H9 (cell line): ENCODE results near the gene CD300E. TPM values are rescaled to one million over a fixed set of nuclear protein-coding genes. Genes with fewer than 3 reads are reported as not detected.

Source experiments
- DNase-seq: peaks from one replicate; pipeline ENCODE4 v3.0.0-alpha.2; 2017
- H2AFZ ChIP-seq: one replicate; pipeline ENCODE4 v1.6.1; 2013; ENCODE audit warnings: mild to moderate bottlenecking, low read length, control low read depth, moderate library complexity
- H2AK5ac ChIP-seq: 2 replicates; pipeline ENCODE4 v1.6.1; 2013; ENCODE audit warnings: low read length, control low read depth, mixed read lengths; ENCODE audit not compliant: insufficient read length
- H2BK120ac ChIP-seq: one replicate; pipeline ENCODE4 v1.6.1; 2013; ENCODE audit warnings: low read depth, mild to moderate bottlenecking, low read length, control low read depth, inconsistent platforms; ENCODE audit not compliant: poor library complexity, severe bottlenecking
- H2BK12ac ChIP-seq: 2 replicates; pipeline ENCODE4 v1.6.1; 2013; ENCODE audit warnings: low read length, control low read depth, mixed read lengths, low read depth; ENCODE audit not compliant: insufficient read length
- H2BK15ac ChIP-seq: 2 replicates; pipeline ENCODE4 v1.6.1; 2013; ENCODE audit warnings: low read depth, low read length, control low read depth
- H2BK20ac ChIP-seq: one replicate; pipeline ENCODE4 v1.6.1; 2013; ENCODE audit warnings: low read depth, mild to moderate bottlenecking, low read length, control low read depth, inconsistent platforms; ENCODE audit not compliant: poor library complexity, severe bottlenecking
- H2BK5ac ChIP-seq: 2 replicates; pipeline ENCODE4 v1.6.1; 2013; ENCODE audit warnings: low read length, control low read depth, mixed read lengths; ENCODE audit not compliant: insufficient read length
- H3K14ac ChIP-seq: 2 replicates; pipeline ENCODE4 v1.6.1; 2013; ENCODE audit warnings: low read length, control low read depth; ENCODE audit not compliant: insufficient read depth
- H3K18ac ChIP-seq: 2 replicates; pipeline ENCODE4 v1.6.1; 2013; ENCODE audit warnings: low read depth, mild to moderate bottlenecking, mixed read lengths, low read length, control low read depth; ENCODE audit not compliant: insufficient read length
- H3K23ac ChIP-seq: 2 replicates; pipeline ENCODE4 v1.6.1; 2013; ENCODE audit warnings: low read length, control low read depth, mixed read lengths, low read depth; ENCODE audit not compliant: insufficient read length
- H3K23me2 ChIP-seq: 2 replicates; pipeline ENCODE4 v1.6.1; 2013; ENCODE audit warnings: low read depth, mild to moderate bottlenecking, mixed read lengths, low read length, control low read depth; ENCODE audit not compliant: insufficient read length, poor library complexity, severe bottlenecking
- H3K27ac ChIP-seq: 2 replicates; pipeline ENCODE4 v1.5.1; 2013; ENCODE audit warnings: low read length, control low read depth, mixed read lengths, low read depth; ENCODE audit not compliant: insufficient read length
- H3K27me3 ChIP-seq: 2 replicates; pipeline ENCODE4 v1.6.1; 2013; ENCODE audit warnings: low read length, control low read depth, inconsistent platforms; ENCODE audit not compliant: insufficient read depth
- H3K4ac ChIP-seq: 2 replicates; pipeline ENCODE4 v1.6.1; 2013; ENCODE audit warnings: low read depth, mild to moderate bottlenecking, control low read depth, inconsistent platforms, low read length, moderate library complexity
- H3K4me1 ChIP-seq: 2 replicates; pipeline ENCODE4 v1.6.1; 2013; ENCODE audit warnings: low read length, control low read depth, inconsistent platforms; ENCODE audit not compliant: insufficient read depth
- H3K4me2 ChIP-seq: 2 replicates; pipeline ENCODE4 v1.6.1; 2013; ENCODE audit warnings: low read length, control low read depth, mixed read lengths; ENCODE audit not compliant: insufficient read length, insufficient read depth
- H3K56ac ChIP-seq: 2 replicates; pipeline ENCODE4 v1.6.1; 2013; ENCODE audit warnings: low read depth, mild to moderate bottlenecking, mixed read lengths, low read length, control low read depth; ENCODE audit not compliant: insufficient read length
- H3K79me1 ChIP-seq: 2 replicates; pipeline ENCODE4 v1.6.1; 2013; ENCODE audit warnings: low read depth, mild to moderate bottlenecking, moderate library complexity, low read length, control low read depth, inconsistent platforms; ENCODE audit not compliant: insufficient read depth, poor library complexity, severe bottlenecking
- H3K79me2 ChIP-seq: 2 replicates; pipeline ENCODE4 v1.6.1; 2013; ENCODE audit warnings: low read length, control low read depth, inconsistent platforms; ENCODE audit not compliant: insufficient read depth
- H3K9ac ChIP-seq: 2 replicates; pipeline ENCODE4 v1.6.1; 2013; ENCODE audit warnings: low read length, control low read depth, mixed read lengths; ENCODE audit not compliant: insufficient read length; ENCODE audit errors: extremely low read depth
- H3K9me3 ChIP-seq: one replicate; pipeline ENCODE4 v1.6.1; 2013; ENCODE audit warnings: low read depth, low read length, inconsistent platforms; ENCODE audit not compliant: control insufficient read depth
- H3T11ph ChIP-seq: one replicate; pipeline ENCODE4 v1.6.1; 2013; ENCODE audit warnings: mild to moderate bottlenecking, low read length, control low read depth, inconsistent platforms
- H4K20me1 ChIP-seq: one replicate; pipeline ENCODE4 v1.6.1; 2013; ENCODE audit not compliant: control insufficient read depth, insufficient read length, insufficient read depth
- H4K5ac ChIP-seq: 2 replicates; pipeline ENCODE4 v1.6.1; 2013; ENCODE audit warnings: low read depth, mild to moderate bottlenecking, mixed read lengths, low read length, control low read depth; ENCODE audit not compliant: insufficient read length
- H4K8ac ChIP-seq: replicated peaks from 2 replicates; pipeline ENCODE4 v1.6.1; 2013; ENCODE audit warnings: low read length, control low read depth, mixed read lengths, low read depth; ENCODE audit not compliant: insufficient read length
- H4K91ac ChIP-seq: 2 replicates; pipeline ENCODE4 v1.6.1; 2013; ENCODE audit warnings: low read depth, mild to moderate bottlenecking, moderate library complexity, mixed read lengths, low read length, control low read depth; ENCODE audit not compliant: insufficient read length
- H3K27ac Mint-ChIP-seq, 3 experiments: 2 replicates in 2 of 3; 3 replicates in 1 of 3; pipeline ENCODE4 v1.8.0; 2020 to 2021; ENCODE audit warnings: mixed read lengths in 3 of 3, mild to moderate bottlenecking in 1 of 3, moderate library complexity in 1 of 3
- H3K27me3 Mint-ChIP-seq: 2 replicates; pipeline ENCODE4 v1.8.0; 2021; ENCODE audit warnings: low read depth, mild to moderate bottlenecking, moderate library complexity, mixed read lengths
- H3K36me3 Mint-ChIP-seq, 3 experiments: 2 replicates in 2 of 3; 3 replicates in 1 of 3; pipeline ENCODE4 v1.8.0; 2020 to 2021; ENCODE audit warnings: low read depth in 3 of 3, mixed read lengths in 3 of 3; ENCODE audit not compliant: insufficient read depth in 1 of 3
- H3K4me1 Mint-ChIP-seq, 2 experiments: 2 replicates each; pipeline ENCODE4 v1.8.0; 2020; ENCODE audit warnings: mixed read lengths in 2 of 2
- H3K4me3 Mint-ChIP-seq, 2 experiments: 2 replicates in 1 of 2; 3 replicates in 1 of 2; pipeline ENCODE4 v1.8.0; 2020 to 2021; ENCODE audit warnings: mild to moderate bottlenecking in 2 of 2, mixed read lengths in 2 of 2, moderate library complexity in 1 of 2
- H3K9me3 Mint-ChIP-seq, 2 experiments: 2 replicates in 1 of 2; 3 replicates in 1 of 2; pipeline ENCODE4 v1.8.0; 2020; ENCODE audit warnings: mild to moderate bottlenecking in 2 of 2, mixed read lengths in 2 of 2, moderate library complexity in 1 of 2
- WGBS: extraction: QIAGEN DNeasy Blood & Tissue Kit; methylation state at CpG from one replicate; pipeline ENCODE4 v1.1.7; 2013; ENCODE audit warnings: missing lambda C conversion rate, low lambda C conversion rate, mixed read lengths; ENCODE audit not compliant: insufficient read length; ENCODE audit errors: extremely low coverage; 5-methylcytosine and 5-hydroxymethylcytosine counted together
- total RNA-seq: library from RNA; stranded (reverse); gene quantifications from 2 replicates; pipeline ENCODE4 v1.2.1, GENCODE V29; 2021
- TF ChIP-seq, protein P1 (sequence below): fragments of 200-600 bp; sonication (generic); conservative IDR thresholded peaks from 3 replicates; pipeline ENCODE4 v1.8.0; 2021; ENCODE audit warnings: antibody characterized with exemption, mild to moderate bottlenecking

Gene CD300E
- total RNA-seq, 1 experiment from 2014 or later: not detected

DNA sequence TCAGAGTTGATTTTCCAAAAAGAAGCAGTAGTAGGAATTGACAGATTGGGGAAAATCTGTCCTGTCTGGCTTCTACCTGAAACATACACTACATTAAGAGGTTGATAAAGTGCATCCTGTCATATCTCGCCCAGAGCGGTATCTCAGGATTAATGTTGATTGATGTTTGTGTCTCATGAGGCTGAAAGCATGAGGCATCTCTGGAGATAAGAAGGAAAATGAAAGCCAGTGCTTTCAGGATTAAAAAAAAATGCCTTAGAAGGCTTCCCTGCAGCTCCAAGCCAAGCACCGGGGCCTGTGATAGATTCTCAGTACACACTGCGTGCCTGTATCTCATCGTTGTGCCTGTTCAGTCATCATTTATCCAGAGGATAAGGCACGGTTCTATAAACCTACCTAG, 26.4 kb upstream of the CD300E start:
- WGBS: no CpG with 5 or more reads among the region's 6 CpGs

More for the DNA sequence above, 26.4 kb upstream of the CD300E start:
- Mint-ChIP-seq H3K4me1 (0 out of 4 replicates have a peak, but pooled peaks cover 0 to 2% of the 10 kb centered on the region in 2 experiments), H3K27ac (peak overlapping the region in 1 of 3 experiments; percentile 85; a peak in 1 of 7 replicates), H3K27me3 (peaks cover 78% of the 10 kb centered on the region), H3K36me3 (no peaks in the 10 kb centered on the region), H3K4me3 (no peak overlapping the region), H3K9me3 (no peaks in the 10 kb centered on the region; a peak in 1 of 5 replicates)
- Histone ChIP-seq H3K27ac (no peak overlapping the region), H2BK12ac (no peak overlapping the region), H2BK20ac (no peak overlapping the region), H4K8ac (no peak overlapping the region), H3K18ac (no peak overlapping the region), H3T11ph (no peak overlapping the region), H3K79me1 (no peaks in the 10 kb centered on the region), H2BK15ac (no peak overlapping the region), H2AK5ac (no peak overlapping the region), H3K9ac (no peak overlapping the region), H2AFZ (no peak overlapping the region), H3K23me2 (no peaks in the 10 kb centered on the region), H2BK120ac (no peak overlapping the region), H3K56ac (no peak overlapping the region), H3K27me3 (no peaks in the 10 kb centered on the region; the same call in 1 of the 2 replicates), H4K20me1 (no peaks in the 10 kb centered on the region), H3K4me2 (no peak overlapping the region), H3K79me2 (no peaks in the 10 kb centered on the region), H3K23ac (no peak overlapping the region), H3K14ac (no peak overlapping the region), H3K4ac (no peak overlapping the region), H2BK5ac (no peak overlapping the region), H3K9me3 (no peaks in the 10 kb centered on the region), H3K4me1 (no peaks in the 10 kb centered on the region), H4K5ac (no peak overlapping the region), H4K91ac (no peak overlapping the region)
- TF ChIP-seq, protein P1, sequence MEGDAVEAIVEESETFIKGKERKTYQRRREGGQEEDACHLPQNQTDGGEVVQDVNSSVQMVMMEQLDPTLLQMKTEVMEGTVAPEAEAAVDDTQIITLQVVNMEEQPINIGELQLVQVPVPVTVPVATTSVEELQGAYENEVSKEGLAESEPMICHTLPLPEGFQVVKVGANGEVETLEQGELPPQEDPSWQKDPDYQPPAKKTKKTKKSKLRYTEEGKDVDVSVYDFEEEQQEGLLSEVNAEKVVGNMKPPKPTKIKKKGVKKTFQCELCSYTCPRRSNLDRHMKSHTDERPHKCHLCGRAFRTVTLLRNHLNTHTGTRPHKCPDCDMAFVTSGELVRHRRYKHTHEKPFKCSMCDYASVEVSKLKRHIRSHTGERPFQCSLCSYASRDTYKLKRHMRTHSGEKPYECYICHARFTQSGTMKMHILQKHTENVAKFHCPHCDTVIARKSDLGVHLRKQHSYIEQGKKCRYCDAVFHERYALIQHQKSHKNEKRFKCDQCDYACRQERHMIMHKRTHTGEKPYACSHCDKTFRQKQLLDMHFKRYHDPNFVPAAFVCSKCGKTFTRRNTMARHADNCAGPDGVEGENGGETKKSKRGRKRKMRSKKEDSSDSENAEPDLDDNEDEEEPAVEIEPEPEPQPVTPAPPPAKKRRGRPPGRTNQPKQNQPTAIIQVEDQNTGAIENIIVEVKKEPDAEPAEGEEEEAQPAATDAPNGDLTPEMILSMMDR: no peak
- no peak for DNase-seq
